ENCODE data around the gene BRAP. TPM values are rescaled to one million over a fixed set of nuclear protein-coding genes. Genes with fewer than 3 reads are reported as not detected.
"Not testable (repeated sequence)": the region's sequence is repeated elsewhere in the genome, so short reads cannot be mapped to it uniquely, and the experiment has no call there.

The BRAP gene
- total and polyA plus RNA-seq, 12 donors, result 5.9 to 18.5 (median 14.4) TPM

DNA sequence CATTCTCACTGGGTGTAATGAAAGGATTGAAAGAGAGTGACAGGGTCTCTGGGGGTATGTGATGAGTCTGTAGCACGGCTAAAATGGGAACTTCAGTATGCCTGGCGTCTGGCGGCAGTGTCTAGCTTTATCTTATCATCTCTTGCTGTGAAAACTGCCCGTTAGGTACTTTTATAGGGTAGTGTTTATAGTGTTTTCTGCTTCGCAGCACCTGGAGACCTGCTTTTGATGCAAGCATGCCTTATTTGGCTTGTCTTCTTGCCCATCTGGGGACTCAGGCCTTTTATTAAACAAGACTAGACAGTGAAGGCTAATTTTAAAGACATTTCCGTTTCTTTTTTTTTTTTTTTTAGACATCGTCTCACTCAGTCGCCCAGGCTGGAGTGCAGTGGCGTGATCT is 44.7 kb upstream of the BRAP start:
- Histone ChIP-seq H3K36me3 (peaks cover 0 to 97% (median 38%) of the 10 kb centered on the region in 9 donors), H3K27ac (no peak overlapping the region)
- intact Hi-C loops (cut with DNase I), result no loop called here

DNA sequence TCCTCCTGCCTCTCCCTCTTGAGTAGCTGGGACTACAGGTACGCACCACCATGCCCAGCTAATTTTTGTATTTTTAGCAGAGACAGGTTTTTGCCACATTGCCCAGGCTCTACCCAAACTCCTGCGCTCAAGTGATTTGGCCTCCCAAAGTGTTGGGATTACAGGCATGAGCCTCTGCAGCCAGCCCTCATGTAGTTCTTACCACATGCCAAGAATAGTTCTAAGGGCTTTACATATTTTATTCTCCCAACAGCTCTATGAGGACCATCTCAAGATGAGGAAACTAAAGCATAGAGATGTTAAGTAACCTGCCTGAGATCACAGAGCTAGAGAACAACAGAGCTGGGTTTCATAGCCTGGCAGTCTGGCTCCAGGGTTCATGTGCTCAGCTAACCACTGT is 43.0 kb upstream of the BRAP start:
- no peaks in the 10 kb centered on the region for H3K9me3 ChIP-seq
- H3K4me1 ChIP-seq, result no peaks in the 10 kb centered on the region
- TF ChIP-seq, protein P1, sequence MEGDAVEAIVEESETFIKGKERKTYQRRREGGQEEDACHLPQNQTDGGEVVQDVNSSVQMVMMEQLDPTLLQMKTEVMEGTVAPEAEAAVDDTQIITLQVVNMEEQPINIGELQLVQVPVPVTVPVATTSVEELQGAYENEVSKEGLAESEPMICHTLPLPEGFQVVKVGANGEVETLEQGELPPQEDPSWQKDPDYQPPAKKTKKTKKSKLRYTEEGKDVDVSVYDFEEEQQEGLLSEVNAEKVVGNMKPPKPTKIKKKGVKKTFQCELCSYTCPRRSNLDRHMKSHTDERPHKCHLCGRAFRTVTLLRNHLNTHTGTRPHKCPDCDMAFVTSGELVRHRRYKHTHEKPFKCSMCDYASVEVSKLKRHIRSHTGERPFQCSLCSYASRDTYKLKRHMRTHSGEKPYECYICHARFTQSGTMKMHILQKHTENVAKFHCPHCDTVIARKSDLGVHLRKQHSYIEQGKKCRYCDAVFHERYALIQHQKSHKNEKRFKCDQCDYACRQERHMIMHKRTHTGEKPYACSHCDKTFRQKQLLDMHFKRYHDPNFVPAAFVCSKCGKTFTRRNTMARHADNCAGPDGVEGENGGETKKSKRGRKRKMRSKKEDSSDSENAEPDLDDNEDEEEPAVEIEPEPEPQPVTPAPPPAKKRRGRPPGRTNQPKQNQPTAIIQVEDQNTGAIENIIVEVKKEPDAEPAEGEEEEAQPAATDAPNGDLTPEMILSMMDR (IDR thresholded peaks at IDR 0.05), result no peak
- DNase-seq (no peak), ATAC-seq (no peak)
- H3K27me3 ChIP-seq, result no peaks in the 10 kb centered on the region
- intact Hi-C loops (cut with DNase I), result no loop called here
- H3K27ac ChIP-seq, result no peak overlapping the region
- H3K36me3 ChIP-seq, result peaks cover 0 to 94% (median 32%) of the 10 kb centered on the region in 9 donors
- no peak overlapping the region for H3K4me3 ChIP-seq
- 96 to 100% methylated on average over 2 of the region's 2 CpGs for WGBS, 2 donors

More for the DNA sequence above, 44.7 kb upstream of the BRAP start:
- DNase-seq (no peak), ATAC-seq (no peak)
- Histone ChIP-seq H3K27me3 (no peaks in the 10 kb centered on the region), H3K9me3 (no peaks in the 10 kb centered on the region), H3K4me3 (no peak overlapping the region), H3K4me1 (no peaks in the 10 kb centered on the region)
- TF ChIP-seq, protein P1 (IDR thresholded peaks at IDR 0.05), result no peak
- 81 to 88% methylated on average over 9 of the region's 9 CpGs for WGBS, 2 donors

DNA sequence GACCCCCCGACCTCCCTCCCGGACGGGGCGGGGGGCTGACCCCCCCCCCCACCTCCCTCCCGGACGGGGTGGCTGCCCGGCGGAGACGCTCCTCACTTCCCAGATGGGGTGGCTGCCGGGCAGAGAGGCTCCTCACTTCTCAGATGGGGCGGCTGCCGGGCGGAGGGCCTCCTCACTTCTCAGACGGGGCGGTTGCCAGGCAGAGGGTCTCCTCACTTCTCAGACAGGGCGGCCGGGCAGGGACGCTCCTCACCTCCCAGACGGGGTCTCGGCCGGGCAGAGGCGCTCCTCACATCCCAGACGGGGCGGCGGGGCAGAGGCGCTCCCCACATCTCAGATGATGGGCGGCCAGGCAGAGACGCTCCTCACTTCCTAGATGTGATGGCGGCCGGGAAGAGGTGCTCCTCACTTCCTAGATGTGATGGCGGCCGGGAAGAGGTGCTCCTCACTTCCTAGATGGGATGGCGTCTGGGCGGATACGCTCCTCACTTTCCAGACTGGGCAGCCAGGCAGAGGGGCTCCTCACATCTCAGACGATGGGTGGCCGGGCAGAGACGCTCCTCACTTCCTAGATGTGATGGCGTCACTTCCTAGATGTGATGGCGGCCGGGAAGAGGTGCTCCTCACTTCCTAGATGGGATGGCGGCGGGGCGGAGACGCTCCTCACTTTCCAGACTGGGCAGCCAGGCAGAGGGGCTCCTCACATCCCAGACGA is 38.0 kb upstream of the BRAP start:
- H3K9me3 ChIP-seq; intact Hi-C loops (cut with DNase I); H3K27ac ChIP-seq; ATAC-seq; H3K4me3 ChIP-seq; H3K27me3 ChIP-seq; DNase-seq; H3K4me1 ChIP-seq: not testable (repeated sequence)
- WGBS, 2 donors, result 95 to 96% methylated on average over 37 to 41 of the region's 46 CpGs
- peaks cover 0 to 80% (median 32%) of the 10 kb centered on the region in 9 donors for H3K36me3 ChIP-seq

DNA sequence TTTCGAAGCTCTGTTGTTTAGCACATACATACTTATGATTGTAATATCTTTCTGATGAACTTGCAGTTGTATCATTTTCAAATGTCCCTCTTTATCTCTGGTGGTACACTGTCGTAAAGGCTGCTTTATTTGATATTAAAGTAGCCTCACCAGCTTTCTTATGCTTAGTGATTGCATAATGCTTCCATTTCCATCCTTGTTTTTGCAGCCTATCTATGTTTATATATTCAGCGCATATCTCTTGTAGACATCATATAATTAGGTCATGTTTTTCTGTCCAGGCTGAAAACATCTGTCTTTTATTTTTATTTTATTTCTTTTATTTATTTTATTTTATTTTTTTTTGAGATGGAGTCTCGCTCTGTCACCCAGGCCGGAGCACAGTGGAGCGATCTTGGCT is 34.7 kb upstream of the BRAP start:
- Histone ChIP-seq H3K27me3 (no peaks in the 10 kb centered on the region), H3K36me3 (peaks cover 0 to 80% (median 30%) of the 10 kb centered on the region in 9 donors), H3K9me3 (no peaks in the 10 kb centered on the region), H3K4me1 (peaks cover 0 to 8% (median 2%) of the 10 kb centered on the region in 9 donors), H3K27ac (no peak overlapping the region), H3K4me3 (no peak overlapping the region)
- ATAC-seq, result no peak
- DNase-seq, result no peak
- intact Hi-C loops (cut with DNase I), result no loop called here
- TF ChIP-seq, protein P1 (IDR thresholded peaks at IDR 0.05), result no peak
- 96 to 98% methylated on average over 6 of the region's 6 CpGs for WGBS, 2 donors

DNA sequence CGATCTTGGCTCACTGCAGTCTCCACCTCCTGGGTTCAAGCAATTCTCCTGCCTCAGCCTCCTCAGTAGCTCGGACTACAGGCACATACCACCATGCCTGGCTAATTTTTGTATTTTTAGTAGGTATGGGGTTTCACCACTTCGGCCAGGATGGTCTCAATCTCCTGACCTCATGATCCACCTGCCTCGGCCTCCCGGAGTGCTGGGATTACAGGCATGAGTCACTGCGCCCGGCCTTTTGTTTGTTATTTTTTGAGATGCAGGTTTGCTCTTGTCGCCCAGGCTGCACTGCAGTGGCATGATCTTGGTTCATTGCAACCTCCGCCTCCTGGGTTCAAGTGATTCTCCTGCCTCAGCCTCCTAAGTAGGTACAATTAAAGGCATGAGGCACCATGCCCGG is 33.6 kb upstream of the BRAP start:
- H3K27me3 ChIP-seq; H3K27ac ChIP-seq; H3K4me3 ChIP-seq; H3K9me3 ChIP-seq; DNase-seq; intact Hi-C loops (cut with DNase I); ATAC-seq: not testable (repeated sequence)
- Histone ChIP-seq H3K4me1 (peaks cover 0 to 16% (median 5%) of the 10 kb centered on the region in 9 donors), H3K36me3 (peaks cover 0 to 84% (median 30%) of the 10 kb centered on the region in 9 donors)
- WGBS, 2 donors, result 92 to 96% methylated on average over 10 of the region's 10 CpGs
